Stimulated activated CD8-positive, alpha-beta memory T cell treated with anti-CD3 and anti-CD28 coated beads, Interleukin-2, amount 100 ng/mL, for 1 hour (primary cell): ENCODE data around the gene DDAH1.
"Not testable (repeated sequence)": the region's sequence is repeated elsewhere in the genome, so short reads cannot be mapped to it uniquely, and the experiment has no call there.

Experiments
- DNase-seq, 2 donors: peaks; one replicate each; pipeline ENCODE4 v3.0.0-alpha.2; 2020; ENCODE audit warnings: low read depth in 2 of 2

The DDAH1 gene

GRCh38 chr1:85470130-85470529 is 5.2 kb upstream of the DDAH1 start:
- DNase-seq, result not testable (repeated sequence)

DNA sequence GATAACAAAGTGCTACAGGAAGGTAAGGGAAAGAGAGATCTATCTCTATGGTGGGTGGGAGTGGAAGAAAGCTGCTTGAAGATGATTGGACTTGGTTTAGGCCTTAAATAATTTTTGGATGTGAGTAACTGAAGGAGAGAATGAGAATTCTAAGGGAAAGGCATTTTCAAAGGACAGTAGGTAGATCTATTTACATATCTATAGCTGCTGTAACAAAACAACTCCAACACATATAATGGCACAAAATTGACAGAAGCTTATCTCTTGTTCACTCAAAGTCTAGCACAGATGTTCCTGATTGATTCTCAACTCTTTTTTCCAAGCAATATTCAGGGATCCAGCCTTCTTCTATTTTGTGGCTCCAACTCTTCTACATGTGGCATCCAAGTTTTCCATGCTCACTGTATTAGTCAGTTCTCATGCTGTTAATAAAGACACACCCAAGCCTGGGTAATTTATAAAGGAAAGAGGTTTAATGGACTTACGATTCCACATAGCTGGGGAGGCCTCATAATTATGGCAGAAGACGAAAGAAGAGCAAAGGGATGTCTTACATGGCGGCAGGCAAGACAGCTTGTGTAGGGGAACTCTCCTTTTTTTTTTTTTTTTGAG is 3.1 kb upstream of the DDAH1 start:
- DNase-seq, result no peak

- DNase-seq, result no peak
These were observed 2.1 kb upstream of the DDAH1 start for GRCh38 chr1:85467036-85467435.

DNA sequence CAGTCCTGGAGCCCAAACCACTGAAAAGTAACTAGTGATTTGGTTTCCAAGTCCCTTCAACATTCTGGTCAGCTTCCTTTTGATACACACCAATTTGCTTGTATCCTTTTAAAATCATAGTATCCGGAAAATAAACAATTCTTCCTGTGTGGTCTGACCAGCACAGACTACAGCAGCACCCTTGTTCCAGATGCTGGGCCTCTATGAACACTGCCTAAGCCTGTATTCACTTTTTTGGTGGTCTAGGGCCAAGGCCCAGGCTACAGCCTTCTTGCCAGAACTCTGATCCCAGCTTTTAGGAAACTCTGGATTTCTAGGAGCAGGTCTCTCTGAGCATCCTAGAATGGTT is 801 bp upstream of the DDAH1 start:
- no peak for DNase-seq

DNA sequence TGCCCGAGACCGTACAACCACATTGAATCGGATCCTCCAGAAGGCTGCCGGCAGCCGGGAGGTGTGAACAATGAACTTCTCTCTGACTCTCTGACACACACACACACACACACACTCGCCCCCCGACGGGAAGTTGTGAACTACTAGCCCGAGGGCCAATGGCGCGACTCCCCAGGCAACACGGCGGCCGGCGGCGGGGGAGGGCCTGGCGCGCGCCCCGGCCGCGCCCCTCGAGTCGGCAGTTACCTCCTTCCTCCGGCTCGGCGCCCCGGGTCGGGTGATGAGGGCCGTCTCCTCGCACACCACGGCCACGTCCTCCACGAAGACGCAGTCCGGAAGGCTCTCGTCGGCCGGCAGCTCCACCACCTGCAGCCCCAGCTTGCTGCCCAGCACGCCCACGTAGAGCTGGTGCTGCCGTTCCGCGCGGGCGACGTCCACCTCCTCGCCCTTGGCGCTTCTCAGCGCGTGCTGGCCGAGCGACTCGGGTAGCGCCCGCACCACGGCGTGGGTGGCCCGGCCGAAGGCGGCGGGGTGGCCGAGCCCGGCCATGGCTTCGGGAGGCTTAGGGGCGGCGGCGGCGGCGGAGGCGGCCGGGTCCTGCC is 361 bp downstream of the DDAH1 start:
- DNase-seq, result no peak

DNA sequence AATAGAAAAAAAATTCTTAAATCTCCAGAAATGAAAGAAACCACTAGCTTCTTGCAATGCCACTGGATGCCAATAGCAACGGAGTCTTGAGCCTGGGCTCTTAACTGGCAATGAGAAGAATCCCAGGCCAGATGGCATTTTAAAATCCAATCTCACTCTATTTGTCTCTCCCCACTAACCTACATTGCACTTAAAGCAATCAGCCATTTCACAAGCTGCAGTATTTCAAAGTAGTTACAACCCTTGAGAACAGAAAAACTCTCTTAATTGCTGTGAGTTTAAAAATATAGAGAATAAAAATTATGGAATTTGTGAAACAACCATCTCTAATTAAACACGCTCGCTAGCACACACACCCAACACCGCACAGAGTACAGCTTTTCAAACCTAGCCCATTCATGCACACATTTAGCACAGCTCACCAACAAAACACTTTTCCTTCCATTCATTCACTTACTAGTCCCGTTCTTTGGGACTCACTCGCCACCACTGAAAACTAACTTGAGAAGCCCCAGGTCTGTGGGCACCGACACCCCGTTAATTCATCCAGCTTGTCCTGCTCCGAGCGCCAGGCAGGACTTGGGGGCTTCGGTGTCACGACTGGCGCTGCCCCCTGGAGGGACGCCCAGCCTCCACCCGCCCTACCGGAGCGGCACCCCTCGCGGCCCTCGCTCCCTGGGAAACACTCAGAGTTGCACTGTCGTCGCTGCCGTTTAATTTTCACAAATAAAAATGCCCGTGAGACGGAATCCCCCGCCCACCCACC is 1.0 kb downstream of the DDAH1 start:
- DNase-seq, result no peak

DNA sequence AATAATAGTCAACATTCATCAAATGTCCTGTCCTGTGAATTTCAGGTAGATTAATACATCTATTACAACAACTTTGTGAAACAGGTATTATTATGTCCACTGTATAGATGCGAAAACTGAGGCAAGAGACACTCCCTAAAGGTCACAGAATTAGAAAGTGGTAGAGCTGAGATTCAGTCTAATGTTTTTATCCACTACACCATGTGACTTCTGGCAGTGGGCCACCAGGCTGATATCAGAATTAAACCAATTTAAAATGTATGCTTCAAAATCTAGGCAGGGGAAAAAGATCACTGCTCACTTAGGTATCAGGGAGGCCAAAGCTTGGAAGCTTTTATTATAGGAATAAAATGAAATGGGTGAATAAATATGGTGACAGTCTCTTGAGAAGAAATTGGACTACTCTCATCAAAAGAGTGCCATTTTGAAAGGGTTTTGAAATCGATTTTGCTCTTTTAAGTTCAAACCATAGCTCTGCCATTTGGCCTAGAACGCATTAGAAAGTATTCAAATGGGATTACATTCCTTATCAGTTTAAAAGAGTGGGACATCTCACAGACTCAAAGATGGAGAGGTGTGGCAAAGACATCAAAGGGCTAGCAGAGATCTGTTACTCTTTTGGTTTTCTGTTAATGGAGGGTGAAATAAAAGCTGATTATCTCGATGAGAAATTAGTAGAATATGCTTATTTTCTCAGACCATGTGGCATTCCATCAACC is 1.9 kb downstream of the DDAH1 start:
- DNase-seq, result no peak

- no peak for DNase-seq
These were observed 3.6 kb downstream of the DDAH1 start for GRCh38 chr1:85461216-85461918.

GRCh38 chr1:85460555-85461088 is 4.3 kb downstream of the DDAH1 start:
- no peak for DNase-seq

GRCh38 chr1:85459290-85459689 is 5.7 kb downstream of the DDAH1 start:
- DNase-seq, result no peak

GRCh38 chr1:85454214-85454613 is 10.7 kb downstream of the DDAH1 start:
- no peak for DNase-seq

DNA sequence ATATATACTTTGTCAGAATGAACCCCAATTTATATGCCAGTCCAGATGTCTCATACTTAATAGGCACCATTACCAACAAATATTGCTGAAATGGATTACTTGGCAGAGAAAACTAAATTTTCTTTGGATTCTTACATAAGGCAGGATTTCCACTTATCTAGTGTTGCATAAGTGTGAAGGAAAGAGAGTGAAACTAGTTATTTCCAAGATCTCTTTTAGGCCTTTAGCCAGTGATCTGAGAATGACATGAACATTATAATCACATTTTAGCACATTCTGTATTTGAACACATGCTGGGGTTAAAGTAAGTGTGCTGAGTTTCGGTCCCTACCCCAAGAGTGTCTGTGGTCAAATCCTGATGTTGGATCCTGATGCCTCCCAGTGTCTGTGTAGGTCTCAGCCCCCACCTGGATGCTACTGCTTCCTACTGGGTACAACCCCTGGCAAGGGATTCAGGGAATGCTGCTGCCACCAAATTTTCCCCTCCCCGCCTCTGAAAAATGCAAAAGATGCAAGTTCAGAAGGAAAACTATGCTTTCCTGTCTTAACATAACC is 11.2 kb downstream of the DDAH1 start:
- DNase-seq, result no peak

GRCh38 chr1:85452948-85453347 is 12.0 kb downstream of the DDAH1 start:
- no peak for DNase-seq

DNA sequence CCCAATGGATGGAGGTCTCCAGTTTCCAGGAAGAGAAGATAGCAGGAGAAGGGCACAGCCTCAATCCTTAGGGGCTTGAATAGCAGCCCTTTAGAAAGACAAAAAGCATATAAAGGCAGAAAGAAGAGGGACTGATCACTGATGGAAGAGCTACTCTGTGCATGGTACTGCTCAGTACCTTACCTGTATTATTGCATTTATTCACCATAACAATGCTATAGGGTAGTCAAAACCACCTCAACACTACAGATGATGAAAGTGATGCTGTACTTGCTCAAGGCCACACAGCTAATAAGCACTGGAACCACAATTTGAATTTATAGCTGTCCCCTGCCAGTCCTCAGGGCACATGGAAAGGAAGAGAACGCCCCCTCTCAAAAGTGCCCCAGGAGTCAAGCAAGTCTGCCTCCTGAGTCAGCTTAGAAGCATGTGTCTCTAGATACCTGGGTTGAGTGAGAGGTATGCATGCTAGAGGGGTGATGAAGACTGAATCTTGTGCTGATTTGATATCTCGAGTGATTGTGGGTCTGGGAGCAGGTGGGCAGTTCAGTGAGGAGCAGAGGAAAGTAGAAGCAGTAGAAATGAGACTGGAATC is 13.6 kb downstream of the DDAH1 start:
- DNase-seq, result no peak

- no peak for DNase-seq
These were observed 14.1 kb downstream of the DDAH1 start for GRCh38 chr1:85450832-85451231.

GRCh38 chr1:85449356-85449755 is 15.6 kb downstream of the DDAH1 start:
- no peak for DNase-seq

DNA sequence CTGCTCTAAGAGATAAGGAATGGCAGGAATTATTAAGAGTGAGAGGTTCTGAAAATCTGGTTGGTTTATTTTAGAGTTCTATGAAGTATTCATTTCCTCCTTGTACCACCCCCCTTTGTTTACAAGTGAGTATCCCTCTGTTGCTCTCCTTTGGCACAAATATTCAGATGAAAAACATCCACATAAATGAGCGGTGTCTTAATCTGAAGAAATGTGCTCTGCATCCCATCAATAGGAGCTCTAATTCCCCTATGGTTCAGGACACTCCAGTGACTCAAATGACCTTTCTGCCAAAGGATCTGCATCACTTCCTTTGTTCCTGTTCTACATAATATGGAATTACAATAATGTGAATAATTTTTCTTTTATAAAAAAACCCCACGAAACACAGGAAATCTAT is 16.6 kb downstream of the DDAH1 start:
- DNase-seq, result no peak

GRCh38 chr1:85447006-85447943 is 17.7 kb downstream of the DDAH1 start:
- DNase-seq, result no peak

DNA sequence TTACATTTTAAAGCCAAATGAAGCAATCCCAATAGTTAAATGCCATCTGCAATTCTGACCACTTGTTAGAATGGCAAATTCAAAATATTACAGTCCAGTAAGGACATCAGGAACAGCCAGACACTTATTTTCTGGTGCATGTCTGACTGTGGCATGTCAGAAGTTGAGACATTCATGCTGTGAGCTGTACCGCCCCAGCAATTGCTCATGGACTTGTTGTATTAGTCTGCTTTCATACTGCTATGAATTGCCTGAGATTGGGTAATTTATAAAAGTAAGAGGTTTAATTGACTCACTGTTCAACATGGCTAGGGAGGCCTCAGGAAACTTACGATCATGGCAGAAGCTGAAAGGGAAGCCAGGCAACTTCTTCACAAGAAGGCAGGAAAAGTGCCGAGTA is 19.1 kb downstream of the DDAH1 start:
- no peak for DNase-seq

GRCh38 chr1:85444381-85444780 is 20.6 kb downstream of the DDAH1 start:
- DNase-seq, result no peak
